ENCODE results near the gene CORO2B.
A peak's percentile ranks its signal among the peaks of the same experiment; 100 is the strongest.

Gene CORO2B

GRCh38 chr15:68554721-68555678 is 23.8 kb upstream of the CORO2B start:
- DNase-seq: no peak

DNA sequence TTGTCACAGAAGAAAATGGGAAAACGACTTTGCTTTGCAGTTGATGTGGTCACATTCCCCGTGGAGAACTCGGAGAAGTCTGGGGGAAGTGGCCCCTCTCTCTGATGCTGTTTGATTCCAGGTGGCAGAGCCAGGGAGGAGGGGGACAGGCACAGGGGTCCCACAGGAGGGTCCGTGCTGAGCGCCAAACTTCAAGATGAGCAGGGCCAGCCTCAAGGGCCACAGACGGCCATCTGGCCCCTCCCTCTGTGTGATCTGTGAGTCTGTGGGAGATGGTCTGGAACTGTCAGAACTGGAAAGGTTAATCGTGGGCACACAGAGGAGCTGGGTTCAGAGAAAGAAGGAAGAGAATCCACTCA is 23.1 kb upstream of the CORO2B start:
- no peak for DNase-seq

- no peak for DNase-seq
Measured at GRCh38 chr15:68556139-68556990, 22.4 kb upstream of the CORO2B start.

DNA sequence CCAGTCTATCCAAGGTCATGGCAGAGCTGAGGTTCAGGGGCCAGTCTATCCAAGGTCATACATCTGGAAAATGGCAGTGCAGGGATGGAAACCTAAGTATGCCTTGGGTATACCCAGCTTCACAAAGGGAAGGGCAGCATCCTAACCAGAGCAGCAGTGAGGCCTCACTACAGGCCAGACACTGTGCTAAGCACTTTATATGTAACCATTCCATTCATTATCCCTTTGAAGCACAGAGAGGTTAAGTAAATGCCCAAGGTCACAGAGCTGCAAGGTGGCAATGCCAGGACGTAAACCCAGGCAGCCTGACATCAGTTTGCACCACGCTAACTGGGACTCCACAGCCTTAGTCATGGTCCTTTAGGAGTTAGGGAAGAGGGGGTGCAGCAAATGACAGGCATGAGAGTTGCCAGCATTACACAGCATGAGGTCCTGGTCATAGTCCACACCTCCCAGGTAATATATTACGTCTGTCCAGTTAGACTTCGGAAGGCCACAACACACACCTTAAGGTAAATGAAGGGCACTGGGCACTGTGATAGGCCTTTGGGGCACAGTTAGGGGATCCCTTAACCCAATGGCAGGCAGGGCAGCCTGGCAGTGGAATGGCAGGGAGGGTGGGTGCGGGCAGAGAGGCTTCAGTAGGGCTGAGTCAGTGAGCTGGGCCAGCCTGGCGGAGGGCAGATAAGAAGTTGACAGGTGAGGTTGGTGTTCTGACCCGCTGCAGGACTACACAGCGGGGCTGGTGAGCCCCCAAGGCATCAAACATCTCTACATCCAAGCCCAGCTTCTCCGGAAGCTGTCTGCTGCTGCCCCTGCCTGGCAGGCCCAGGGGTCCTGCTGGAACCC is 21.1 kb upstream of the CORO2B start:
- DNase-seq: no peak

DNA sequence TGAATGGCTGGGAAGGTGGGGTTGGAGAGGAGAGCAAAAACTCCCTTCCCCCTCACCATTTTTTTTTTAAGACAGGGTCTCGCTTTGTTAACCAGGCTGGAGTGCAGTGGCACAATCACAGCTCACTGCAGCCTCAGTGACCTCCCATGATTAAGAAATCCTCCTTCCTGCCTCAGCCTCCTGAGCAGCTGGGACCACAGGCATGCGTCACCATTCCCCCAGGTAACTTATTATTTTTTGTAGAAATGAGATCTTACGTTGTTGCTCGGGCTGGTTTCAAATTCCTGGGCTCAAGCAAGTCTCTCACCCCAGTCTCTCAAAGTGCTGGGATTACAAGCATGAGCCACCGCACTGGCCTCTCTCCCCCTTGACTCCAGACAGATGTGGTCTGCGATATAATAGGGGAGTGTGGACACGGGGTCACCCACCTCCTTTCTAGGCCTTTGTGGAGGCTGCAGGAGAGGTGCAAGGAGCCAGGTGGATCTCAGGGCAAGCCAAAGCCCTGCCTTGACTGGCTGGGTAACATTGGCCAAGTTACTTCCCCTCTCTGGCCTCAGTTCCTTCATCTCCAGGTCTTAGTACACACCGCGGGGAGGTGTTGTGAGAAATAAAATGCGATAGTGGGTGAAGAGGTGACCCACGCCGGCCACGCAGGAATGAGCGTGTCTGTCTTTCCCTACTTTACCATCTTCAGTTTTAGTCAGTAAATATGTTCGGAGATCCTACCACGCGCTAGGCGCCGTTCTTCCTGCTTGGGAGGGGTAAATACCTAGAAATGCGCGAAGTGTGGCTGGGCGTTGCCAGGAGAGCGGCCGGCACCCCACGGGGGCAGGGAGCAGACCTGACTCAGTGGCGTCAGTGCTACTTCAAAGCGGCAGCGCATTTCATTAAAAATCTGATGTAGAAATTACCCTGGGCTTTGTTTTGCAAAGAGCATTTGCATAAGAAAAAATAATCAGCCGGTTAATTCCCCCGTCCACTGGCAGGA is 20.2 kb upstream of the CORO2B start:
- DNase-seq: no peak

- DNase-seq: peak; percentile 66 to 89 (median 81)
Measured at GRCh38 chr15:68559345-68560310, 19.2 kb upstream of the CORO2B start.

DNA sequence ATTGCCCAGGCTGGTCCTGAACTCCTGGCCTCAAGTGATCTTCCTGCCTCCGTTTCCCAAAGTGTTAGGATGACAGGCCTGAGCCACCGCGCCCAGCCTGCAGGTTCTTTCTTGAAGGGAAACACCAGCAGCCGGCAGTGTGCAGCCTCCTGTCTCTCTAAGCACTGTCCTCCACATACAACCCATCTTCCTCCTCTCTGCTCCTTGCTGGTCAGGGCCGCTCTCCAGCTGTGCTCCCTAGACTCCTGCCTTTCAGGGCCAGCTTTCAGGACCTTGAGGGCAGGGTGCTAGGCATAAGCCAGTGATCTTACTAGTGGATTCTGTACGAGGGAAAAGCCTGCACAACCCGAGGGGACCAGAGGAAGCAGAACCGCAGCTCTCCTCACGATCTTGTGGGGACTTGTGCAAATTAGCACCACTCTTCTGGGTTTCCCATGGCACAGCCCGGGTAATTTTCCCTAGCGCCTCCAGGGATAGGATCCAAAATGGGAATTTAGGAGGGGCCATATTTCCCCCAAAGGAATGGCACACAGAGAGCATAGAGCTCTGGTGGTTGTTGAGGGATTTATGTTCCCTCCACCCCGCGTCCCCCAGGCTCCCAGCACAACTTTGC is 18.2 kb upstream of the CORO2B start:
- no peak for DNase-seq

DNA sequence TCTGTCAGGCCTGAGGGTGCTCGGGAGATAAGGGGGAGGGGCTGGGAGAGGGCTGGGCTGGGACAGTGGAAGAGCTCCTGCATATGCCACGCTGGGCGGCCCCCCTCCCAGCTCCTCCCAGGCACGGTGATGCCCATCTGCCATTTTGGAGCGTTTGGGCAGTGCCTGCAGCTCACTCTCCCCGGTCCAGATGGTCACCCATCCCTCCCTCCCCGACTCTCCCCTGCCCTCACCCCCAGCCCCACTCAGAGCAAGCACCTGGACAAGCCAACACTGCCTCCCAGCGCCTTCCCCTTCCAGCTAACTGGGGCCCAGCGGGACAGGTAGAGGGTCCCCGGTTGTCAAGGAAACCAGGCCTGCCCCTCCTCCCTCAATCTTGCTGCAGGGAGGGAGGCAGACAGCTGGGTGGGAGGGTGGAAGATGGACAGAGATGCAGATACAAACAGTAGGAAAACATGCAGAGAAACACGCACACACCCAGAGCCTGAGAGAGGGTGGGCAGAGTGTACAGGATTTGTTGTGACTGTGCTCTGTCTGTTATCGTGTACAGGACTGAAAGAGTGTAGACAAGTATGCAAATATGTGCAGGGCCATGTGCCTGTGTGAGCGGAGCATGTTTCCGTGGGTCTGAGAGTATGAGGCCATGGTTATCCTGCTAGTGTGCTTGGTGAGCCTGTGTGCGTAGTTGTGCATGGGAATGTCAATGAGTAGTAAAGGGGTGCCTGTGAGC is 17.5 kb upstream of the CORO2B start:
- DNase-seq: no peak

GRCh38 chr15:68561901-68562300 is 16.9 kb upstream of the CORO2B start:
- DNase-seq: no peak

- no peak for DNase-seq
Measured at GRCh38 chr15:68564173-68564572, 14.6 kb upstream of the CORO2B start.

GRCh38 chr15:68565234-68565633 is 13.6 kb upstream of the CORO2B start:
- DNase-seq: no peak

GRCh38 chr15:68565726-68566125 is 13.1 kb upstream of the CORO2B start:
- DNase-seq: no peak

DNA sequence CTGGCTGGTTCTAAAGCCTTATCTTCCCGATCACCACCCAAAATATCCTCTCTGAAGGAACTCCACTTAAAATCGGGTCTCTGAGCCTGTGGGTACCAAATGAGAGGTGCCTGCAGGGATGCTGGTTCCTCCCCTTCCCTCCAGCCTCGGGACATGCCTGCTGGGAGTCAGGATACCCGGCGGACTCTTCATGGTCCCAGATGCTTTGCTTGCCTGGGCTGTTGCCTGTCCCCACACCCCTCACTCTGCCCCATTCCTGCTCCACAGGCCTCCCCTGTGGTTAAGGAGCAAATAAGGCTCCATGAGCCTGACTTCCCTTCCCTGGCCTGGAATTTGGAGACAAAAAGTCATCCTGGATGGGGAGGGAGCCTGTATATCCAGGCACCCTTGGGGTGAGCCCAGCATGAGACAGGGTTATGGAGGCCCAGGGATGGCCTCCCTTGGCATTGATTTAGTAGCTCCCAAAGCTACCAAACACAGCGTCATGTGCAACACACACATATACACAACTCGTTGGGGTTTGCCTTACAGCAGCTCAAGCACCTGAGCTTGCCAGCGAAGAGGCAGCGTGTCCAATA is 12.3 kb upstream of the CORO2B start:
- DNase-seq: no peak

GRCh38 chr15:68567345-68567744 is 11.4 kb upstream of the CORO2B start:
- DNase-seq: no peak

- DNase-seq: no peak
Measured at GRCh38 chr15:68570974-68571373, 7.8 kb upstream of the CORO2B start.

DNA sequence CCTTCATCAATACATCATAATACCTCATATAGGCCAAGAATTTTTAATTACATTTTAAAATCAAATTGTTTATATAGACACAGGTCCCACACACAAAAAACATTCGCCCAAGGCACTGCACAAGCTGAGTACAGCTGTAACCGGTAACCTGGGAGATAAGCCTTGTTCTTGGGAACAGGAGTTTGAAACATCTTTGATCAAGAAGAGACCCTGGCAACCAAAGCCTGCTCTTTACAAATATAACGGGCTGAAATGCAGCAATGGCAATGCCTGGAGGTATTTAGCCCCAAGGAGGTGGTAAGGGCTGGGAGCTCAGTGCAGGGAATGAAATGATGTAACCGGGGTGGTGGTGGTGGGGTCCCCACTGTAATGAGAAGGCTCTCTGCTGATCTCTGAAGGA is 7.2 kb upstream of the CORO2B start:
- no peak for DNase-seq

DNA sequence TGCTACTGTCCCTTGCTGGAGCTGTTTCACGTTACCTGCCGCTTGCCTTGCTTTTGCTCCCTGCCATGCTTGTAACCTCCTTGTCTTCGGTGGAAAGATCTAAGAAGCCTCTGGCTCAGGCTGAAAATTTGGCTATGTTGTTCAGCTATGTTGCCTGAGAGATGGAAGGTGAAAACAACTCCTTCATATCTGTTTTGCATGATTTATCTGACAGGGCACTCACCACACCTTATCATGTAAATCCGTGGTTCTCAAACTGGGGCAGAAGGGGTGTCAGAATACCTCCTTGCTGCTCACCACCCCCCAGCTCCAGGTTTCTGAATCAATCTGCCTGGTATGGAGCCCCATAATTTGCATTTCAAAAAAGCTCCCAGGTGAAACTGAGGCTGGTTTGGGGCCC is 6.5 kb upstream of the CORO2B start:
- DNase-seq: no peak

- DNase-seq: no peak
Measured at GRCh38 chr15:68572921-68573320, 5.9 kb upstream of the CORO2B start.

- DNase-seq: no peak
Measured at GRCh38 chr15:68574046-68574445, 4.7 kb upstream of the CORO2B start.
